K562 (cell line): Measurements from ENCODE around the gene MRPL19.

Experiments used
- KLF13 ChIP-seq: fragments of 450-650 bp; IDR thresholded peaks from 2 replicates; pipeline ENCODE4 v1.6.1; 2016; ENCODE audit warnings: missing genetic modification characterization, low read depth, mild to moderate bottlenecking, missing compliant biosample characterization, moderate library complexity, borderline replicate concordance
- POLR2AphosphoS5 ChIP-seq: IDR thresholded peaks from 2 replicates; pipeline ENCODE4 v1.6.1; 2011; ENCODE audit warnings: mild to moderate bottlenecking, low read depth, low read length, moderate library complexity; ENCODE audit not compliant: control insufficient read depth, insufficient read depth
- POLR2B ChIP-seq: fragments of 450-650 bp; IDR thresholded peaks from 2 replicates; pipeline ENCODE4 v1.6.1; 2018; ENCODE audit warnings: low read depth; ENCODE audit not compliant: partially characterized antibody
- RFX5 ChIP-seq: IDR thresholded peaks from 2 replicates; pipeline ENCODE4 v1.6.1; 2011; ENCODE audit warnings: low read depth, mild to moderate bottlenecking, improper control_type of control experiment, low read length
- ZNF143 ChIP-seq: sonication (generic); formaldehyde crosslinking; IDR thresholded peaks from 2 replicates; pipeline ENCODE4 v1.9.0; 2022; ENCODE audit warnings: mild to moderate bottlenecking, missing genetic modification reagents
- TF ChIP-seq, protein P1 (sequence below), 2 experiments: IDR thresholded peaks; 2 replicates each; pipeline ENCODE4 v1.6.1; 2011; ENCODE audit warnings: borderline replicate concordance in 1 of 2, control low read depth in 1 of 2, low read depth in 1 of 2, low read length in 1 of 2, mild to moderate bottlenecking in 1 of 2, mixed read lengths in 1 of 2, moderate library complexity in 1 of 2; ENCODE audit not compliant: insufficient read depth in 1 of 2, insufficient read length in 1 of 2, poor library complexity in 1 of 2, severe bottlenecking in 1 of 2; ENCODE audit errors: extremely low read depth in 1 of 2

DNA sequence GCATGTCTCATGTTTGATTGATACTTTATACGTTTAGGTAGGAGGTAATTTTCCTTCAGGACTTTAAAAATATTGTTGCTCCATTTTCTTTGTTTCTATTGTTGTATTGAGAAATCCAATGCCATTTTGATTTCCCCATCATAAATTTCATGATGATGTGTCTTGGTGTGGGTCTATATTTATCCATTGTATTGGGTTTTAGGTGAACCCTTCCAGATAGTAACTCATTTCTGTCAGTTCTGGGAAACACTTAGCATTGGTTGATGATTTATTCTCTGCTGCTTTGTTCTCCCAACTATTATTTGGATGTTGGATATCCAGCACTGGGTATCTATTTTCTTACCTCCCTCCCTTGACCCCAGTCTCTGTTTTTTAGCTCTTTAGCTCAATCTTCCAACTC, 10.0 kb downstream of the MRPL19 start:
- TF ChIP-seq RFX5, result no peak
- no peak for TF ChIP-seq POLR2AphosphoS5
- TF ChIP-seq KLF13 (tag), result no peak
- no peak for TF ChIP-seq ZNF143
- TF ChIP-seq, protein P1, sequence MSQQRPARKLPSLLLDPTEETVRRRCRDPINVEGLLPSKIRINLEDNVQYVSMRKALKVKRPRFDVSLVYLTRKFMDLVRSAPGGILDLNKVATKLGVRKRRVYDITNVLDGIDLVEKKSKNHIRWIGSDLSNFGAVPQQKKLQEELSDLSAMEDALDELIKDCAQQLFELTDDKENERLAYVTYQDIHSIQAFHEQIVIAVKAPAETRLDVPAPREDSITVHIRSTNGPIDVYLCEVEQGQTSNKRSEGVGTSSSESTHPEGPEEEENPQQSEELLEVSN (IDR thresholded peaks at IDR 0.05; ENCODE audit: borderline replicate concordance in 1 of 2, extremely low read depth in 1 of 2, insufficient read depth in 1 of 2, insufficient read length in 1 of 2, low read depth in 1 of 2, low read length in 1 of 2, poor library complexity in 1 of 2, severe bottlenecking in 1 of 2), result no peak
- TF ChIP-seq POLR2B, result no peak
